Epithelial cell of proximal tubule (primary cell): ENCODE measurements around the gene CCDC127. TPM values are rescaled to one million over a fixed set of nuclear protein-coding genes. Genes with fewer than 3 reads are reported as not detected.

Experiments
- DNase-seq: peaks from one replicate; pipeline ENCODE4 v3.0.0-alpha.2; 2011; ENCODE audit warnings: low read depth
- H3K4me3 ChIP-seq: 2 replicates; pipeline ENCODE4 v1.5.1; 2011; ENCODE audit warnings: low read depth, mild to moderate bottlenecking, low read length
- total RNA-seq: library from RNA; depleted of rRNA; stranded (reverse); fragments of >200 nt; gene quantifications from 2 replicates; pipeline ENCODE4 v1.2.3, GENCODE V29; 2015
- TF ChIP-seq, protein P1 (sequence below): conservative IDR thresholded peaks from 2 replicates; pipeline ENCODE4 v1.5.1; 2012; ENCODE audit warnings: low read depth, mild to moderate bottlenecking, low read length

Gene CCDC127
- total RNA-seq, 1 donor from 2014 or later: 4.5 TPM

DNA sequence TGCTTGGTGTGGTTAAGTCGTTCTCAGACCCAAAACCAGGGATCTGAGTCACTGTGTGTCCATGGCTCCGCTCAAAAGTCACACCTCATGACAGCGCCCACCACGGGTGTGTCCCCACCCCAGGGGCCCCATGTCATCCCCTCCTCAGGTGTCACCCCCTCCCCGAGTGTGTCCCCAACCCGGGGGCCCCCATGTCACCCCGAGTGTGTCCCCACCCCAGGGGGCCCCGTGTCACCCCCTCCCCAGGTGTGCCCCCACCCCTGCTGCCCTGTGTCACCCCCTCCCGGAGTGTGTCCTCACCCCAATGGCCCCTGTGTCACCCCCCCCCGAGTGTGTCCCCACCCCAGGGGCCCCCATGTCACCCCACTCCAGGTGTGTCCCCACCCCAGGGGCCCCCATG is 21.6 kb downstream of the CCDC127 start:
- no peak overlapping the region for H3K4me3 ChIP-seq
- no peak for DNase-seq
- TF ChIP-seq, protein P1, sequence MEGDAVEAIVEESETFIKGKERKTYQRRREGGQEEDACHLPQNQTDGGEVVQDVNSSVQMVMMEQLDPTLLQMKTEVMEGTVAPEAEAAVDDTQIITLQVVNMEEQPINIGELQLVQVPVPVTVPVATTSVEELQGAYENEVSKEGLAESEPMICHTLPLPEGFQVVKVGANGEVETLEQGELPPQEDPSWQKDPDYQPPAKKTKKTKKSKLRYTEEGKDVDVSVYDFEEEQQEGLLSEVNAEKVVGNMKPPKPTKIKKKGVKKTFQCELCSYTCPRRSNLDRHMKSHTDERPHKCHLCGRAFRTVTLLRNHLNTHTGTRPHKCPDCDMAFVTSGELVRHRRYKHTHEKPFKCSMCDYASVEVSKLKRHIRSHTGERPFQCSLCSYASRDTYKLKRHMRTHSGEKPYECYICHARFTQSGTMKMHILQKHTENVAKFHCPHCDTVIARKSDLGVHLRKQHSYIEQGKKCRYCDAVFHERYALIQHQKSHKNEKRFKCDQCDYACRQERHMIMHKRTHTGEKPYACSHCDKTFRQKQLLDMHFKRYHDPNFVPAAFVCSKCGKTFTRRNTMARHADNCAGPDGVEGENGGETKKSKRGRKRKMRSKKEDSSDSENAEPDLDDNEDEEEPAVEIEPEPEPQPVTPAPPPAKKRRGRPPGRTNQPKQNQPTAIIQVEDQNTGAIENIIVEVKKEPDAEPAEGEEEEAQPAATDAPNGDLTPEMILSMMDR: no peak

DNA sequence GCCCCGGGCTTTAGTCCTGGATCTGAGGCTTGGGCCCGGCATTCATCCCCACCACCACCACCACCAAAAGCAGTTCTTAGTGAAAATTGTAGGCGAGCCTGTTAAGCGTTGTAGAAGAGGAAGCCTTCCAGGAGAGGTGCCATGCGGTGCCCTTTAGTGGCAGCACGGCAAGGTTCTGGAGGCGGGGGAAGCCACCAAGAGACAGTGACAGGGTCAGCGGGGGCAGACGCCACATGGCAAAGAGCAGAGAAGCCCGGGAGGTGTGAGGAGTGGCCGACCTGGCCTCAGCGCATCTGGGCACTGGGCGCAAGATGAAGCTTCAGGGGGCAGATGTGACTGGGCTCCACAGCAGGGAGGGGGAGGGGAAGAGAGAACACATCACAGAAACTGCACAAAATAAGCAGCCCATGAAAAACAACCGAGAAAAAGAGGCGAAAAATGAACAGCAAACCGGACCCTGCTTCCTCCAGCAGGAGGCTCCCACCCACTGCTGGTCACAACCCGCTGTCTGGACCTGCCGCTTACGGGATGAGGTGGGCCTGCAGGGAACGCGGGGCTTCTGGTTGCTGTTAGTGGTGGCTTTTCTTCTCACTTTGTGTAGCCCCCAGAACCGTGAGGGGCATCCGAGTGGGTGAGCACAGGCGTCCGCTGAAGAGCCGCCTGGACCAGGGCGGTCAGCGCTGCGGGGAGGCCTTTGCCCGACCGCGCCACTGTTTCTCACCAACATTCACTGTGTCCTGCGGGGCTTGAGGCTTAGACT is 22.4 kb downstream of the CCDC127 start:
- DNase-seq: no peak
- TF ChIP-seq, protein P1: no peak
- H3K4me3 ChIP-seq: no peak overlapping the region

DNA sequence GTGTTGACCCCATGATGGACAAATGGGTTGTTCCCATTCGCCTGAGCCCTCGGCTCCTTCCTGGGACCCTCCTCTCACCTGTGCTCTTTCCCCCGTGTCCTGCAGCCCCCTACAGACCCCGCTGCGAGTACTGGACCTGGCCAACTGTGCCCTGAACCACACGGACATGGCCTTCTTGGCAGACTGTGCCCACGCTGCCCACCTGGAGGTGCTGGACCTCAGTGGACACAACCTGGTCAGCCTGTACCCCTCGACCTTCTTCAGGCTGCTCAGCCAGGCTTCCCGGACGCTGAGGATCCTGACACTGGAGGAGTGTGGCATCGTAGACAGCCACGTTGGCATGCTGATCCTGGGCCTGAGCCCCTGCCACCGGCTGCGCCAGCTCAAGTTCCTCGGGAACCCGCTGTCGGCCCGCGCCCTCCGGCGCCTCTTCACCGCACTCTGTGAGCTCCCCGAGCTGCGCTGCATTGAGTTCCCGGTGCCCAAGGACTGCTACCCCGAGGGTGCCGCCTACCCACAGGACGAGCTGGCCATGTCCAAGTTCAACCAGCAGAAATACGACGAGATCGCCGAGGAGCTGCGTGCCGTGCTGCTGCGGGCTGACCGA is 23.2 kb downstream of the CCDC127 start:
- TF ChIP-seq, protein P1: no peak
- no peak overlapping the region for H3K4me3 ChIP-seq

DNA sequence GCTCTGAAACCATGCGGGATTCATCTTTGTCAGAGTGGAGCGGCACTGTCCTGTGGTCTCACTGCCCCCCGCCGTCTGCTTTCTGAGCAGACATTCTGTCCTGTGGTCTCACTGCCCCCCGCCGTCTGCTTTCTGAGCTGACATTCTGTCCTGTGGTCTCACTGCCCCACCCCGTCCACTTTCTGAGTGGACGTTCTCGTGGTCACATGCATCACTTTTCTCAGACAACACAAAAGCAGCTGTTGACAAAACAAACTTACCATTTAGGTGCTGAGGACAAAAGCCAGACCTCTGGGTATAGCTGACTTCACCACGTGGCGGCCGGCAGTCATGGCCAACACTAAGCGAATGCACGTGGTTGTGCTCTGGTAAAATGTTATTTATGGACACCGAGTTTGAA is 23.9 kb downstream of the CCDC127 start:
- no peak for DNase-seq
- TF ChIP-seq, protein P1: no peak
- H3K4me3 ChIP-seq: no peak overlapping the region

More for the DNA sequence above, 23.2 kb downstream of the CCDC127 start:
- DNase-seq: no peak

DNA sequence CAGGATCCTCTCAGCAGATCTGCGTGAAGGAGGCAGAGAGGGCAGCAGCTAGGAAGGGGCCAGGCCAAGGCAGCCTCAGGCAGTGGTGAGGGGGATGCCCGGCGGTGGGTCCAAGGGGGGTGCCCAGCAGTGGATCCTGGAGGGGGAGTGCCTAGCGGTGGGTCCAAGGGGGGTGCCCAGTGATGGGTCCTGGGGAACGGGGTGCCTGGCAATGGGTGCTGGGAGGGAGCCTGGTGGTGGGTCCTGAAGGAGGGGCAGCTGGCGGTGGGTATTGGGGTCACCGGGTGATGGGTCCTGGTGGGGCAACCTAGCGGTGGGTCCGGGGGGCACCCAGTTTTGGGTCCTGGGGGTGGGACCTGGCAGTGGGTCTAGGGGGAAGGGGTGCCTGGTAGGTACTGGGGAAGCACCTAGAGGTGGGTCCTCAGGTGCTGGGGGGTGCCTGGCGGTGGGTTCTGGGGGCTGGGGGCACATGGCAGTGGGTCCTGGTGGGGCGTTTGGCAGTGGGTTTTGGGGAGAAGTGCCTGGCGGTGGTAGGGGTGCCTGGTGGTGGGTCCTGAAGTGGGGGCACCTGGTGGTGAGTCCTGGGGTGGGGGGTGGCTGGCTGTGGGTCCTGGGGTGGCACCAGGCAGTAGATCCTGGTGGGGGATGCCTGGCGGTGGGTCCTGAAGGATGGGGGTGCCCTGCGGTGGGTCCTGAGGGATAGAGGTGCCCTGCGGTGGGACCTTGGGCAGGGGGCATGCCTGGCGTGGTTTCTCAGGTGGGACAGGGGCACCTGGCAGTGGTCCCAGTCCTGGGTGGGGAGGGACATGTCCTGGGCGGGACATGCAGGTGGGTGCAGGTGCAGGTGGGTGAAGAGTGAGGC is 24.8 kb downstream of the CCDC127 start:
- no peak for DNase-seq
- no peak overlapping the region for H3K4me3 ChIP-seq
- TF ChIP-seq, protein P1: no peak

DNA sequence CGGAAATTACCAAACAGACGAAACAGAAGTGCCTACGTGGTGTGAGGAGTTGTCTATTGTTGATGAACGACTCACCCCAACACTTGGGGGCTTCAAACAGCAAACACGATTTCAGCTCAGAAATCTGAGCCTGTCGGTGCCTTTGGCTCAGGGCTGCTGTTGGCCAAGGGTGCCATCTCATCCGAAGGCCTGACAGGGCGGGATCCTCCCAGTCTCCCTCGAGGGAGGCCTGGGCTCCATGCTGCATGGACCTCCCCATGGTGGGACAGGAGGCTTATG is 25.3 kb downstream of the CCDC127 start:
- DNase-seq: no peak
- H3K4me3 ChIP-seq: no peak overlapping the region
- TF ChIP-seq, protein P1: no peak
